OCI-LY3 (cell line): ENCODE results near the gene TIMM21.

Source experiments
- H2AFZ ChIP-seq: fragments of 200-600, 300-600 bp; shearing (Covaris generic); 2 replicates; pipeline ENCODE4 v1.6.0; 2014; ENCODE audit warnings: antibody characterized with exemption, low read depth, low read length
- H3K27ac ChIP-seq: fragments of 200-600, 300-600 bp; sonication (generic); 2 replicates; pipeline ENCODE4 v1.5.1; 2014; ENCODE audit warnings: mild to moderate bottlenecking, low read length, moderate library complexity, mixed read lengths
- H3K27me3 ChIP-seq: fragments of 200-600, 300-600 bp; sonication (generic); 2 replicates; pipeline ENCODE4 v1.6.1; 2014; ENCODE audit warnings: low read depth, low read length, mixed read lengths
- H3K36me3 ChIP-seq: fragments of 200-600, 300-600 bp; sonication (generic); replicated peaks from 2 replicates; pipeline ENCODE3; 2014; ENCODE audit warnings: low read depth, low read length, mixed read lengths
- H3K4me1 ChIP-seq: fragments of 300-600, 200-600 bp; sonication (generic); 2 replicates; pipeline ENCODE4 v1.6.1; 2014; ENCODE audit warnings: low read length, mixed read lengths
- H3K4me2 ChIP-seq: fragments of 200-600, 300-600 bp; sonication (generic); 2 replicates; pipeline ENCODE4 v1.6.1; 2014; ENCODE audit warnings: low read length, mixed read lengths
- H3K4me3 ChIP-seq: fragments of 300-600, 200-600 bp; sonication (generic); 2 replicates; pipeline ENCODE4 v1.5.1; 2014; ENCODE audit warnings: antibody characterized with exemption, mild to moderate bottlenecking, low read length, moderate library complexity
- H3K79me2 ChIP-seq: fragments of 300-600, 200-600 bp; shearing (Covaris generic); 2 replicates; pipeline ENCODE4 v1.6.1; 2014; ENCODE audit warnings: mild to moderate bottlenecking, low read length, mixed read lengths
- H3K9ac ChIP-seq: fragments of 300-600, 200-600 bp; shearing (Covaris generic); 2 replicates; pipeline ENCODE4 v1.6.0; 2014; ENCODE audit warnings: mild to moderate bottlenecking, low read length, moderate library complexity
- H3K9me3 ChIP-seq: fragments of 200-600, 300-600 bp; shearing (Covaris generic); 2 replicates; pipeline ENCODE4 v1.6.1; 2014; ENCODE audit warnings: low read length, mixed read lengths; ENCODE audit not compliant: insufficient read depth
- H4K20me1 ChIP-seq: fragments of 200-600, 300-600 bp; sonication (generic); 2 replicates; pipeline ENCODE4 v1.6.1; 2016; ENCODE audit warnings: low read length, mixed read lengths; ENCODE audit not compliant: insufficient read depth
- EZH2phosphoT487 ChIP-seq: fragments of 200-600 bp; shearing (Covaris generic); IDR thresholded peaks from 2 replicates; pipeline ENCODE4 v1.6.1; 2018; ENCODE audit warnings: antibody characterized with exemption, mixed run types, low read depth
- TF ChIP-seq, protein P1 (sequence below): fragments of 200-600, 300-600 bp; sonication (generic); IDR thresholded peaks from 2 replicates; pipeline ENCODE4 v1.5.1; 2014; ENCODE audit warnings: antibody characterized with exemption, low read length, low read depth

The TIMM21 gene

DNA sequence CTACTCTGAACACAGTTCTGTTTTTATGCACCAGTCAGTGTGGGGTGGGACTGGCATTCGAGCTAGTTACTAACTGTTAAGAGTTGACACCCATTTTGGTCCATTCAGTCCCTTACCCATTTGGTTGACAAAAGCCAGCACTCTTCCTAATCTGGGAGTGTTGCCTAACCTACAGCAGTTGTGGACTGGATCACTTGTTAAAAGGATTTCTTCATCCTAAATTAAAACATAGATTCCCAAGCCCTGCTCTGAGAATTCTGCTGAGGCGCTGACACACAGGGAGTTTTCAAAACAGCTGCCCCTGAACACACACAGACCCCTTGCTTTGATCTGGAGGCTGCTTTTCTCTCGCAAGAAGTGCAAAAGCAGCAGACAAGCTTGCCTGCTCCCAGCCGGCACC lies 6.4 kb downstream of the TIMM21 start:
- Histone ChIP-seq H2AFZ (no peak overlapping the region), H4K20me1 (peaks cover 17% of the 10 kb centered on the region), H3K4me2 (no peak overlapping the region), H3K27me3 (no peaks in the 10 kb centered on the region), H3K36me3 (peaks cover 54% of the 10 kb centered on the region), H3K27ac (no peak overlapping the region), H3K4me3 (no peak overlapping the region), H3K4me1 (peaks cover 4% of the 10 kb centered on the region), H3K9me3 (no peaks in the 10 kb centered on the region), H3K79me2 (peaks cover 65% of the 10 kb centered on the region), H3K9ac (no peak overlapping the region)
- no peak for TF ChIP-seq EZH2phosphoT487
- TF ChIP-seq, protein P1, sequence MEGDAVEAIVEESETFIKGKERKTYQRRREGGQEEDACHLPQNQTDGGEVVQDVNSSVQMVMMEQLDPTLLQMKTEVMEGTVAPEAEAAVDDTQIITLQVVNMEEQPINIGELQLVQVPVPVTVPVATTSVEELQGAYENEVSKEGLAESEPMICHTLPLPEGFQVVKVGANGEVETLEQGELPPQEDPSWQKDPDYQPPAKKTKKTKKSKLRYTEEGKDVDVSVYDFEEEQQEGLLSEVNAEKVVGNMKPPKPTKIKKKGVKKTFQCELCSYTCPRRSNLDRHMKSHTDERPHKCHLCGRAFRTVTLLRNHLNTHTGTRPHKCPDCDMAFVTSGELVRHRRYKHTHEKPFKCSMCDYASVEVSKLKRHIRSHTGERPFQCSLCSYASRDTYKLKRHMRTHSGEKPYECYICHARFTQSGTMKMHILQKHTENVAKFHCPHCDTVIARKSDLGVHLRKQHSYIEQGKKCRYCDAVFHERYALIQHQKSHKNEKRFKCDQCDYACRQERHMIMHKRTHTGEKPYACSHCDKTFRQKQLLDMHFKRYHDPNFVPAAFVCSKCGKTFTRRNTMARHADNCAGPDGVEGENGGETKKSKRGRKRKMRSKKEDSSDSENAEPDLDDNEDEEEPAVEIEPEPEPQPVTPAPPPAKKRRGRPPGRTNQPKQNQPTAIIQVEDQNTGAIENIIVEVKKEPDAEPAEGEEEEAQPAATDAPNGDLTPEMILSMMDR = no peak

GRCh38 chr18:74155276-74155675 lies 7.0 kb downstream of the TIMM21 start:
- Histone ChIP-seq H3K27ac (no peak overlapping the region), H3K79me2 (peaks cover 59% of the 10 kb centered on the region), H3K9me3 (no peaks in the 10 kb centered on the region), H3K4me1 (no peaks in the 10 kb centered on the region), H4K20me1 (peaks cover 17% of the 10 kb centered on the region), H3K9ac (no peak overlapping the region), H3K27me3 (no peaks in the 10 kb centered on the region), H3K4me2 (no peak overlapping the region), H2AFZ (no peak overlapping the region), H3K4me3 (no peak overlapping the region), H3K36me3 (peaks cover 51% of the 10 kb centered on the region)
- TF ChIP-seq EZH2phosphoT487 = no peak
- TF ChIP-seq, protein P1 = no peak

- no peaks in the 10 kb centered on the region for H4K20me1 ChIP-seq
- H3K27me3 ChIP-seq = no peaks in the 10 kb centered on the region
- H3K79me2 ChIP-seq = no peaks in the 10 kb centered on the region
- H3K9me3 ChIP-seq = no peaks in the 10 kb centered on the region
- peaks cover 52% of the 10 kb centered on the region for H3K36me3 ChIP-seq
- no peak overlapping the region for H3K9ac ChIP-seq
- TF ChIP-seq, protein P1 = no peak
- TF ChIP-seq EZH2phosphoT487 = no peak
- H3K4me1 ChIP-seq = peaks cover 14% of the 10 kb centered on the region
- no peak overlapping the region for H3K4me3 ChIP-seq
- H3K4me2 ChIP-seq = peak overlapping the region; percentile 26
- H2AFZ ChIP-seq = no peak overlapping the region
- H3K27ac ChIP-seq = peak overlapping the region; percentile 15
Observed at GRCh38 chr18:74163019-74163660, 14.8 kb downstream of the TIMM21 start.

- TF ChIP-seq, protein P1 = no peak
- TF ChIP-seq EZH2phosphoT487 = no peak
- Histone ChIP-seq H3K79me2 (no peaks in the 10 kb centered on the region), H4K20me1 (no peaks in the 10 kb centered on the region), H3K36me3 (peaks cover 26% of the 10 kb centered on the region), H3K9ac (no peak overlapping the region), H2AFZ (no peak overlapping the region), H3K27ac (no peak overlapping the region), H3K27me3 (peaks cover 4% of the 10 kb centered on the region; the same call in 1 of the 2 replicates), H3K4me1 (peaks cover 14% of the 10 kb centered on the region), H3K4me2 (no peak overlapping the region), H3K9me3 (no peaks in the 10 kb centered on the region), H3K4me3 (no peak overlapping the region)
Observed at GRCh38 chr18:74166386-74166785, 18.1 kb downstream of the TIMM21 start.
